GM23248 (cell line): ENCODE measurements around the gene ARHGAP23. TPM values are rescaled to one million over a fixed set of nuclear protein-coding genes. Genes with fewer than 3 reads are reported as not detected.
"Not testable (repeated sequence)": the region's sequence is repeated elsewhere in the genome, so short reads cannot be mapped to it uniquely, and the experiment has no call there.

Experiments
- DNase-seq: peaks from one replicate; pipeline ENCODE4 v3.0.0-alpha.2; 2015
- H2AFZ ChIP-seq: fragments of 200-600 bp; sonication (generic); 2 replicates; pipeline ENCODE4 v1.6.1; 2016; ENCODE audit warnings: antibody characterized with exemption
- H3F3A ChIP-seq: fragments of 200-600 bp; sonication (generic); 2 replicates; pipeline ENCODE4 v1.6.1; 2016; ENCODE audit warnings: mild to moderate bottlenecking, antibody characterized with exemption, mixed run types; ENCODE audit not compliant: insufficient read depth
- H3K27ac ChIP-seq: fragments of 200-600 bp; sonication (generic); 2 replicates; pipeline ENCODE4 v1.5.1; 2016; ENCODE audit warnings: mild to moderate bottlenecking
- H3K27me3 ChIP-seq: fragments of 200-600 bp; sonication (generic); replicated peaks from 2 replicates; pipeline ENCODE4 v1.6.1; 2016; ENCODE audit warnings: mild to moderate bottlenecking; ENCODE audit not compliant: insufficient read depth
- H3K36me3 ChIP-seq: fragments of 200-600 bp; sonication (generic); 2 replicates; pipeline ENCODE4 v1.6.1; 2016; ENCODE audit warnings: low read depth, mild to moderate bottlenecking
- H3K4me1 ChIP-seq: fragments of 200-600 bp; sonication (generic); 2 replicates; pipeline ENCODE4 v1.6.1; 2016; ENCODE audit warnings: mild to moderate bottlenecking; ENCODE audit not compliant: insufficient read depth
- H3K4me2 ChIP-seq: fragments of 200-600 bp; sonication (generic); one replicate; pipeline ENCODE4 v1.6.1; 2016; ENCODE audit warnings: mild to moderate bottlenecking; ENCODE audit not compliant: unreplicated experiment
- H3K4me3 ChIP-seq: fragments of 200-600 bp; sonication (generic); 2 replicates; pipeline ENCODE4 v1.5.1; 2016; ENCODE audit warnings: mild to moderate bottlenecking
- H3K79me2 ChIP-seq: fragments of 200-600 bp; sonication (generic); 2 replicates; pipeline ENCODE4 v1.6.1; 2016; ENCODE audit warnings: mild to moderate bottlenecking; ENCODE audit not compliant: insufficient read depth
- H3K9ac ChIP-seq: fragments of 200-600 bp; sonication (generic); 2 replicates; pipeline ENCODE4 v1.6.1; 2016; ENCODE audit warnings: mild to moderate bottlenecking
- H3K9me2 ChIP-seq: fragments of 200-600 bp; sonication (generic); 2 replicates; pipeline ENCODE4 v1.6.1; 2016; ENCODE audit warnings: mixed run types, mild to moderate bottlenecking, moderate library complexity; ENCODE audit not compliant: insufficient read depth
- H3K9me3 ChIP-seq: fragments of 200-600 bp; sonication (generic); one replicate; pipeline ENCODE4 v1.6.1; 2017; ENCODE audit warnings: low read depth
- H4K20me1 ChIP-seq: fragments of 200-600 bp; sonication (generic); 2 replicates; pipeline ENCODE4 v1.6.0; 2016; ENCODE audit not compliant: insufficient read depth
- EZH2 ChIP-seq: fragments of 200-600 bp; sonication (generic); IDR thresholded peaks from 2 replicates; pipeline ENCODE4 v1.6.1; 2018; ENCODE audit warnings: antibody characterized with exemption, mild to moderate bottlenecking; ENCODE audit not compliant: insufficient read depth, poor library complexity, severe bottlenecking
- EZH2phosphoT487 ChIP-seq: fragments of 200-600 bp; sonication (generic); IDR thresholded peaks from 2 replicates; pipeline ENCODE4 v1.6.1; 2018; ENCODE audit warnings: antibody characterized with exemption, moderate library complexity, mild to moderate bottlenecking, low read depth; ENCODE audit not compliant: insufficient read depth
- WGBS, 2 experiments: methylation state at CpG; one replicate each; pipeline ENCODE4 v1.1.6; 2015 to 2017; ENCODE audit warnings: low lambda C conversion rate in 2 of 2, low coverage in 1 of 2; ENCODE audit errors: missing lambda C conversion rate in 2 of 2; 5-methylcytosine and 5-hydroxymethylcytosine counted together
- in situ Hi-C: fragments of 300-500 bp; cut with MboI; formaldehyde crosslinking; loops from 2 replicates; pipeline ENCODE4 v1.15.0; 2020
- polyA plus RNA-seq: library from polyadenylated mRNA; unstranded; fragments of >200 nt; fragmentation: Nextera tagmentation; extraction: Ambion mirVana; gene quantifications from 2 replicates; pipeline ENCODE4 v1.2.1, GENCODE V29; 2016
- total RNA-seq: library from RNA; depleted of rRNA; stranded (reverse); fragments of >200 nt; shearing (Covaris generic); gene quantifications from 2 replicates; pipeline ENCODE4 v1.2.3, GENCODE V29; 2014

The ARHGAP23 gene
- total and polyA plus RNA-seq, 2 experiments from 2014 or later, result 6.6 to 69.4 TPM

DNA sequence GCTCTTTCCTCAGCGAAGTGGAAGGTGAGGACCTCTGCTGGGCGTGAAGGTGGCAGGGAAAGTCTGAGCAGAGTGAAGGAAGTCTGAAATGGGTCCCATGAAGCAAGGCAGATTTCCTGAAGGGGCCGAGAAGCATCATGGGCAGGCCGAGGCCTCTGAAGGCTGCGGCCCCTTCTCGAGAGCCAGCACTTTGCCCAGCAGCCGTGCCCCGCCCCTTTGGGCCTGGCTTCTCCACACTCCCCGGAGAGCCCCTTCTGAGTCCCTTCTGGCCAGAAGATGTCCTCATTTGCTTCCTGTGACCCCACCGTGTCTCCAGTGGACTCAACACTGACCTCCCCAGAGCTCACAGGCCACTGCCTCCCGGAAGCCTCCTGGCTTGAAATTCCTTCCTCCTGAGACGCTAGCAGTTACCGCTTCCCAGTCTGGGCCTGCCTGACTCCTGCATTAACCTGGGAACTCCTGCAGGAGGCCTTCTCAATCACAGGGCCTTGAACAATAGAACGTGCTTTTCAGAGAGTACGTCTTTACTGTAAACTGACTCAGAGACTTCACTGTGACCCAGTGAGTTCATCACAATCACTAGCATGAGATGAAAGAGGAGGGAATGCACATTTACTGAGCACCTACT is 75.1 kb downstream of the ARHGAP23 start:
- DNase-seq, H3K4me3 ChIP-seq, H3K9me3 ChIP-seq, H4K20me1 ChIP-seq, H3K79me2 ChIP-seq, H2AFZ ChIP-seq, H3K4me2 ChIP-seq, H3K27me3 ChIP-seq, in situ Hi-C loops, H3K27ac ChIP-seq, H3K4me1 ChIP-seq, H3K9ac ChIP-seq, H3K9me2 ChIP-seq: not testable (repeated sequence)
- peaks cover 67% of the 10 kb centered on the region for H3K36me3 ChIP-seq
- 81 to 87% methylated on average over 9 to 15 of the region's 15 CpGs for WGBS, 2 experiments
- H3F3A ChIP-seq, result peaks cover 25% of the 10 kb centered on the region

GRCh38 chr17:38504216-38504615 is 76.0 kb downstream of the ARHGAP23 start:
- Histone ChIP-seq H2AFZ (no peak overlapping the region), H4K20me1 (no peaks in the 10 kb centered on the region), H3K9ac (no peak overlapping the region), H3K9me3 (no peaks in the 10 kb centered on the region), H3K27ac (no peak overlapping the region), H3K9me2 (no peaks in the 10 kb centered on the region), H3K79me2 (no peaks in the 10 kb centered on the region), H3K4me1 (no peaks in the 10 kb centered on the region), H3K27me3 (no peaks in the 10 kb centered on the region), H3K36me3 (peaks cover 67% of the 10 kb centered on the region), H3K4me2 (no peak overlapping the region), H3F3A (peaks cover 28% of the 10 kb centered on the region), H3K4me3 (no peak overlapping the region)
- in situ Hi-C loops, result no loop called here
- DNase-seq, result no peak
- 86% methylated on average over 14 of the region's 14 CpGs for WGBS, 2 experiments
- no peak for TF ChIP-seq EZH2phosphoT487
- TF ChIP-seq EZH2, result no peak

GRCh38 chr17:38507436-38507835 is 79.2 kb downstream of the ARHGAP23 start:
- no peak overlapping the region for H2AFZ ChIP-seq
- H3K79me2 ChIP-seq, result no peaks in the 10 kb centered on the region
- H3K9ac ChIP-seq, result no peak overlapping the region
- peaks cover 14% of the 10 kb centered on the region for H3K4me1 ChIP-seq
- WGBS, 2 experiments, result 62 to 66% methylated on average over 3 of the region's 3 CpGs
- no peaks in the 10 kb centered on the region for H4K20me1 ChIP-seq
- no peaks in the 10 kb centered on the region for H3K9me2 ChIP-seq
- no peak overlapping the region for H3K4me2 ChIP-seq
- DNase-seq, result no peak
- no peaks in the 10 kb centered on the region for H3K9me3 ChIP-seq
- H3F3A ChIP-seq, result peaks cover 23% of the 10 kb centered on the region
- TF ChIP-seq EZH2phosphoT487, result no peak
- TF ChIP-seq EZH2, result no peak
- H3K27ac ChIP-seq, result no peak overlapping the region
- no peak overlapping the region for H3K4me3 ChIP-seq
- in situ Hi-C loops, result no loop called here
- peaks cover 46% of the 10 kb centered on the region for H3K36me3 ChIP-seq
- no peaks in the 10 kb centered on the region for H3K27me3 ChIP-seq

- Histone ChIP-seq H3K9me2 (no peaks in the 10 kb centered on the region), H3K79me2 (no peaks in the 10 kb centered on the region), H3K4me3 (no peak overlapping the region), H2AFZ (no peak overlapping the region), H3K27ac (no peak overlapping the region), H3K4me1 (peaks cover 14% of the 10 kb centered on the region), H3K9me3 (no peaks in the 10 kb centered on the region), H3F3A (peaks cover 23% of the 10 kb centered on the region), H3K4me2 (no peak overlapping the region), H3K36me3 (peaks cover 40% of the 10 kb centered on the region), H3K9ac (no peak overlapping the region), H4K20me1 (no peaks in the 10 kb centered on the region), H3K27me3 (no peaks in the 10 kb centered on the region)
- TF ChIP-seq EZH2, result no peak
- TF ChIP-seq EZH2phosphoT487, result no peak
- 93% methylated on average over 3 of the region's 3 CpGs for WGBS, 2 experiments
- in situ Hi-C loops, result no loop called here
- DNase-seq, result no peak
These were observed 79.8 kb downstream of the ARHGAP23 start for GRCh38 chr17:38507921-38508569.
